GM19099 (cell line): ENCODE data around the gene CANT1.

ENCODE experiments used
- POLR2A ChIP-seq: IDR thresholded peaks from 3 replicates; pipeline ENCODE4 v1.6.1; 2011; ENCODE audit warnings: low read depth; ENCODE audit not compliant: insufficient read length; ENCODE audit errors: extremely low read depth

Gene CANT1

DNA sequence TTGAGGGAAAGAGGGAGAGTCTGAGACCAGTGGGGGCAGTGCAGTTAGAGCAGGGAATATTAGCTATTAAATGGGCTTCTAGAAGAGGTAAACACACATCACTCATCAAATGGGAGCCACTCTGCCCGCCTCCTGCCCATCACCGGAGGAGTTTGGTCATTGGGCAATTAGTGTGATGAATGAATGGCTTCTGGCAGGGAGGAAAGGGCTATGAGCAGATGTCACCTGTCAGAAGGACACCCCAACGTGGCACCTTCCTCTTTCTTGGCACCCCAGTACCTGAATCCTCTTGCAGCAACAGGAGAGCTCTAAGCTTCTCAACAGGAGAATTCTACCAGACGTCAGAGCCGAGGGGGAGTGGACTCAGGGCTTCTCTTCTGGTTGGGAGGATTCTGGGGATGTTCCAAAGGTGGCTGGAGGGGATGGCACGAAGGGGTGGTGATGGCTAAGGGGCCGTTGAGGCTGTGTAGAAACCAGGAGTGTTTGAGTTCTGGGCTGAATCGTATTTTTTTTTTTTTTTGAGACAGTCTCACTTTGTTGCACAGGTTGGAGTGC is 25.4 kb upstream of the CANT1 start:
- no peak for TF ChIP-seq POLR2A

DNA sequence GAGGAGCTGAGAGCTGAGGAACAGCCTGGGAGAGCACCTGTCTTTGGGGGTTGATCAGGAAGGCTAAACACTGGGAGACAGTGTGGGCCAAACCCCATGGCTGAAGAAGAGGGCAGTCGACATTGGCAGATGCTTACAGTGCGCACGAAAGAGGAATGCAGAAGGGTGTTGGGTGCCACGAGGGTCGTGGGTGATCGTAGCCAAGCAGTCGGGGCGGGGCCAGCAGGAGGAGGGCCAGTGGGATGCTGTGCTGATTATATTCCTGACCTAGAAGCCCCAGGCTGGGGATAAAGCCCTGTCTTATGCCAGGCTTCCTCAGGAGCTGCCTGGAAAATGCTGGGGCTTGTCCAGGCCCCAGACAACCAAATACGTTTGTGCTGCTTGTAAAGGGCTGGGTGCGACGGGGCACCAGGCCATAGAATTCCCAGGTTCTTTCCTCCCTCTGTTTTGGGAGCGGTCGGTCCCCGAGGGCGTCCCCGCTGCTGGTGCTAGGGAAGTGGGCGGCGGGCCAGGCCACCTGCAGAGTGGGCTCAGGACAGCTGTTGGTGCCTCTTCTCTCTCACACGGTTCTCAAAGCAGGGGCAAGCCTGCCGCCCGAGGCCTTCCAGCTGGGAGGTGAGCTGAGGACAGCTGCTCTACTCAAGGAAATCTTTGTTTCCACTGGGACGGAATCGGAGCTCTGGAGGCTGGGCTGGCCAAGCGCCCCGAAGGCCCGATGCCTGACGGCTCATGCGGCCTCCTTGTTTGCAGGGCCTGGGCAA is 24.4 kb upstream of the CANT1 start:
- no peak for TF ChIP-seq POLR2A

DNA sequence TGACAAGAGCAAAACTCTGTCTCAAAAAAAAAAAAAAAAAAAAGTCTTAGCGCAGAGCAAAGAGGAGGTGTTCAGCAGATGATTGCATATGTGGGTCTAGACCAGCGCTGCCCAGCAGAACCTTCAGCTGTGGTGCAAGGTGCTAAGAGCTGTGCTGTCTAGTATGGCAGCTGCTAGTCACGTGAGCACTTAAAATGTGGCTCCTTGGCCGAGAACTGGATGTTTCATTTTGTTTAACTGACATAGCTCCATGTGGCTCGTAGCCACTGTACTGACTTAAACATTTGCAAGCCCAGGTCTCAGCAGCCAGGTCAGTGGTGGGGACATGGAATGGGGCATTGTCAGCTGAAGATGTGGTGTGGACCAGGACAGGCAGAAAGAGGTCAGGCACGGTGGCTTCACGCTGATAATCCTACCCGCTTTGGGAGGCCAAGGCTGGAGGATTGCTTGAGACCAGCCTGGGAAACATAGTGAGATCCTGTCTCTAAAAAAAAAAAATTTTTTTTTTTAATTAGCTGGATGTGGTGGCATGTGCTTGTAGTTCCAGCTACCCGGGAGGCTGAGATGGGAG is 23.6 kb upstream of the CANT1 start:
- TF ChIP-seq POLR2A, result no peak

DNA sequence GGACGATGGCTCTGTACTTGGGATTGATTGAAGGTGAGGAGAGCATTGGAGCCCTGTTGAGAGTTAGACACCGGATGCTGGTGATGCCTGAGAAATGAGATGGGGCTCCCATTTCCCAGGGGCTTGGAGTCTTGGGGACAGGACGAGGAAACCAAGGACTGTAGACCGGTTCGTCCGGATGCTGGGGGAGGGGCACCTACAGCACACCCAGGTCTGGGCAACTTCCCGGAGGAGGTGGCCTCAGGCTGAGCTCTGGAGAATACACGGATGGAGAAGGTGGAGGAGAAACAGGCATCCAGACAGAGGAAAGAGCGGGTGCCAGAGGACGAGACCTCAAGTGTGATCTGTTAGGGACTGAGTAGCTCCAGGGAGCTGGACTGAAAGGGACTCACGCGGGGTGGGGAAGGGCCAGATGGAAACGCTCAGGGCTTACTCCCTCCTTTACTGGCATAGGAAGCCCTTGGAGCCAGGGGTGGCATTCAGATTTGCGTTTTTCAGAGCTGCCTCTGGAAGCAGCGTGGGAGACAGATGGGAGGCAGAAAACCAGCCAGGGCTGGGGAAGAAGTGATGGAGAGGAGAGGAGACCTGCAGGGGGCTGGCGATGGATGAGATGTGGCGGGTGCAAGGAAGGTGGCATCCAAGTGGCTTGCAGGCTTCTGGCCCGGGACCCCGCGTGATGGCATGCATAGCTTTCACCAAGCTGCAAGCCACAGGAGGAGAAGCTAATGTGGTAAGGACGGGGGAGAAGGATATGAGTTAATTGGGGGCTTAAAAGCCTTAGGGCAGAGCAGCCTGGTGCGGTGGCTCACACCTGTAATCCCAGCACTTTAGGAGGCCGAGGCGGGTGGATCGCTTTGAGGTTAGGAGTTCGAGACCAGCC is 22.7 kb upstream of the CANT1 start:
- TF ChIP-seq POLR2A, result no peak

DNA sequence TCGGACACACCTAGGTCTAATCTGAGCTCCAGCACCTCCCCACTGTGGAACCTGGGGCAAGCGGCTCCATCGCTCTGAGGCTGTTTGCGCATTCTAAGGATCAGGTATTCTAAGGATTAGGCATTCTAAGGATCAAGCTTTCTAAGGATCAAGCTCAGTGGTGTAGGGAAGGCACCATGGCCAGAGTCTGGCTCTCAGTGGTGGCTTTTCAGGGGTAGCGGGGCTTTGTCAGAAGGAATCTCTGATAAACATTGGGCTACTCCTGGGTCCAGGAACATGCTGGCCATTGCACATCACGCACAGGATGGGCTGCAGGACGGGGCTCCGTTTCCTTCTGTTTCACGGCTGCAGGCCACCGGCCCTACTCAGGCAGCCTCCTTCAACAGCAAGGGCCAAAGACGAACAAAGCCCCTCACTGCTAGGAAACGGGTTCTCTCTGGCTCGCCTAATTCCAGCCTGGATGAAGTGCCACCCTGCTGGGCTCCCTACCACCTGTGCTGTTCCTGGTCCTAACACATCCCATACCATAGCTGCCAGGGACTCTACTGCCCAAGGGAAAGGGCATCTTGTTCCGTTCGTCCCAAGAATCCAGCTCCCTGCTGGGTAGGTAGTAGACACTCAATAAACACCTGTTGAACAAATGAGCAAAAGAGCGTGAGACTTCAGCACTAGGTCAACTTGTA is 19.9 kb upstream of the CANT1 start:
- TF ChIP-seq POLR2A, result no peak

DNA sequence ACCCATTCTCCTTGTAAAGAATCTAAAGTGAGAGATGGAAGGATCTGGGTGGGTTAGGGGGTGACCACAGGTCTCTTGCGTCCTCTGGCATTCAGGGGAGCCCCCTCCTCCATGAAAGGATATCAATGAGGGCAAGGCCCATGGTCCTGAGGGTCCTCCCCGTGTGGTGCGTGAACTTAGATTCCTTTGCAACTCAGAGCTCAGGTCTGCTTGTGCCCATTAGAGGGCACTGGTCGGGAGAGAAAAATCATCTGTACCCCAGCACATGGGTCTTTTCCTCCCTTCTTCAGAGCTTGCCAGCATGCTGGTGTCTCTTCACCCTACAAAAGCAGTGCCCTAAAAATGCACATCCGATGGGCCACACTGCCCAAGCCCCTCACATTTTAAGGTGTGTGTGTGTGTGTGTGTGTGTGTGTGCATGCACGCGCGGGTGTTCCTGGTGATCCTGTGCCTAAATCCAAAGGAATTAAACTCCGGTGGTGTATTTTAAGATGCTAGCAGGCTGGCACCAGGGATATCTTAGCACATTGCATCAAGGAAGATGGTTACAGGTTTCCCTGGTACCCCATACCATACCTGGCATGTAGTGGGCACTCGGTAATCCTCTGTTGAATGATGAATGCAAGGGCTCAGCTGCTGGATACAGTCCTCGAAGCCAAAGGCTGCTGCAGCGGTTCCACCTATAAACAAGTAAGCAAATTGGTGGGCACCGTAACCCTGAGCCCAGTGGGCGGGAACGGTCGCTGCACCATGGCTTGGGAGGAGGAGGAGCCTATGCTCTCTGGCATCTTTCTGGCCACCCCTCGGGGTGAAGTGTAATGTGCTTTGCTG is 19.1 kb upstream of the CANT1 start:
- TF ChIP-seq POLR2A, result no peak

DNA sequence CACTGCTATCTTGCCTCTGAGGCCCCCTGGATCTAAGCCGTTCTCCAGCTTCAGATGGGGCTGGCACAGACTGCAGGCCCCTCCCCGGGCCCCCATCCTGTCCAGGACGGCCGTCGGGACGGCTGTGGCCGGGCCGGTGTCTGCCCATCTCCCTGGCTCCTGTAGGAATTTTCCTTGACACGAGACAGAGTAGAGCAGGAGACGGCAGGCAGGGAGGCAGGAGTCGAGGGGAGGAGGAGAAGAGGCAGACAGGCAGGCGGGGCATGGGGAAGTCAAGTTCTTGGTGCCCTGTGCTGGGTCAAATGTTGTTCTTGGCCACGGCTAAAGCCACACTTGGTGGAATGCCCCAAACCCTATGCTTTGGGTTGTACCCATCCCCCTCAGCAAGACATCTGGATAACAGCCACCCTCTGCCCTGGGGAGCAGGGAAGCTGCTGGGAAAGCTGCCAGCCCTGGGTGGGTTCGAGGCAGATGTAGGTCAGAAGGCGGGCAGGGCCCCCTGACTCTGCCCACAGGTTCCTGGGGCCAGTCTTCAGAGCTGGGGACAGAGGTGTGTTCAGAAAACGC is 18.4 kb upstream of the CANT1 start:
- no peak for TF ChIP-seq POLR2A

DNA sequence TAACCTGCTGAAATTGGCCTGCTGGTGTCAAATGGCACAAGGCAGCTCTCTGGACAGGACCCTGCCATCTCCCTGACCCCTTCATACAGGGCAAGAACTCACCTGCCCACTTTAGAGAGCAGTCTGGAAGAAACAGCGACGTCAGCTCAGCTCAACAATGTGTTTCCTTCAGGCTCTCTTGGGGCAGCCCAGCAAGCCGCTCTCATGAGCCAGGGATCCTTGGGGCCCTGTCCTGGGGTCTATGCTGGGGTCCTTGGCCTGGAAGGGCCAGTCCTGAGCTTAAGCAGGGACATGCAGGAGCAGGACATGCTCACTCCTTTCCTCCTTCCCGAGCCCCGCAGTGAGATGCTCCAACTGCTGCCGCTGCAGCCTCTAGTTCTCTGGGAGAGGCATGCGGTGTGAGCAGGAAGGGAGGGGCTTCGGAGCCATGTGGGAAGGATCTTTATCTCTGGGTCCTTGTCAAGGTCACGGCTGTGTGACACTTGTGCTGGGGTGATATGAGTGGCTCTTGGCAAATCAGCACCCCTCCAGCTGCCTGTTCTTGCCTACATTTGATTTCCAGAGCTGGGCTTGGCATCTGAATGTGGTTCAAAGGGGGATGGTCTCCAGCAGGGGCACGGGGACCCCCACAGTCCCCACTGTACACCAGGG is 17.8 kb upstream of the CANT1 start:
- TF ChIP-seq POLR2A, result no peak

DNA sequence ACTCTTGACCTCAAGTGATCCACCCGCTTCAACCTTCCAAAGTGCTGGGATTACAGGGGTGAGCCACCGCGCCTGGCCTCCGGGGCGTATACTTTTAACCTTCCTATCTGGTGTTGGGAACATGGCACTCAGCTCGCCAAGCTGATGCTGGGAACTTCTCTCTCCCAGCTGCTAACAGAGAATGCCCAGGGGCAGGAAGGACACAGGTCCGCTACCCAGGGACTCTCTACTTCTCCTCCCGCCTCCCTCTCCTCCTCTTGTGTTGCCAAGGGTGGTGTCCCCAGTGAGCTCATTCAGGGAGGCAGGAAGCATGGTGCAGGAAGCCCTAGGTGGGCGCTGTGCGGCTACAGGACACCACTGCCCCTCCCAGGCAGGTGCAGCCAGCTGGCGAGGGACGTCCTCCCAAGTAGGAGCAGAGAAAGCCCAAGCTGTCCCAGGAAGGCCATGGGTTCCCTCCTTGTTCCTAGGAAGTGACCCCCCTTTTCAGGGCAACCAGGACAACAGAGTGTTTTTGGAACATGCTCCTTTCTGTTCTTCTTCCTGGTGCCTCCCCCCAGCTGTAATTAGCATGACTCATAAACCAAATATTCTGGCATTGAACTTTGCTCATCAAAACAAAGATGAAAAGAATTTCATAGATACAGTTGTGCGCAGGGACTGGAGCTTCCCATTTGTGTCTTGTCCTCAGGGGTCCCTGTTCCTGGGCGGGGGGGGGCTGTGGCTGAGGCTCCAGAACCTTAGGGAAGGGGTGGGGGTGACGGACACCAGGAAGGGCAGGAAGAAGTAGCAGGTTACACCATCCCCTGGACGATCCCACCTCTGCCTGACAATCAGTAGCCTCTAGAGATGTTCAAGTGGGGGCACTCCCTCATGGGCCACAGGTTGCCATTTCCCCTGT is 17.1 kb upstream of the CANT1 start:
- TF ChIP-seq POLR2A, result no peak

DNA sequence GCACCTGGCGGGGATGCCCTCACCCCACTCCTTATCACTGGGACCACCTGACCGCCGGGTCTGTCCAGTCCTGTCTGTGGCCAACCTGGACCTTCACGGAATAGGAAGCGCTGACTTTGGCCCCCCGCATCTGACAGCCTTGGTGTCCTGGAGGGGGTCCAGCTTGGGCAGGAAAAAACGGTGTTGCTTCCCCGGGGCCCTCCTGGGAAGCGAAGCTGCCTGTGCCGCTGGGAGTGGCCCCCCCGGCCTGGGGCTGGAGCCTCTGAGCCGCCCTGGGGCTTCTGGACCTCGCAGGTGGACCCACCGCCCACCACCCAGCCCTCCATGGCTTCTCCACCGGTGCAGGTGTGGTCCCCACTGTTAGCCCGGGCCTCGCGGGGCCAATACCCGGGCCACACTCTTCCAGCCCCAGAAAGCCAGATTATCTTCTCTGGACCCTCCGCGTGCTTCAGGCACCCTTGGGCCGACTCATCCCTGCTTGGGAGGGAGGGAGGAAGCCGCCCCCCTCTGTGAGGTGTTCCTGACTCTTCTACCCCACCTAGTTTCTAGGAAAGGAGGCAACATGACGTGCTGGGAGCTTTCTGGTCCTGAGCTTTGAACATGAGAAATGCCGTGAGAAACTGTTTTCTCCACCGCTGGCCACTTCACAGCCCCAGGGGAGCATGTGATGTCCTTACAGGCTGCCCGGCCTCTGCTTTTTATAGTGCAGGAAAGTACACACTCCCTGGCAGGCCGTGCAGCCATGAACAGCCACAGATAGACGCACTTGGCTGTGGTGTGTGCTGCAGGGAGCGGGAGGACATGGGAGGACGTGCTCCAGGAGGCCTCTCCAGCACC is 15.6 kb upstream of the CANT1 start:
- no peak for TF ChIP-seq POLR2A

DNA sequence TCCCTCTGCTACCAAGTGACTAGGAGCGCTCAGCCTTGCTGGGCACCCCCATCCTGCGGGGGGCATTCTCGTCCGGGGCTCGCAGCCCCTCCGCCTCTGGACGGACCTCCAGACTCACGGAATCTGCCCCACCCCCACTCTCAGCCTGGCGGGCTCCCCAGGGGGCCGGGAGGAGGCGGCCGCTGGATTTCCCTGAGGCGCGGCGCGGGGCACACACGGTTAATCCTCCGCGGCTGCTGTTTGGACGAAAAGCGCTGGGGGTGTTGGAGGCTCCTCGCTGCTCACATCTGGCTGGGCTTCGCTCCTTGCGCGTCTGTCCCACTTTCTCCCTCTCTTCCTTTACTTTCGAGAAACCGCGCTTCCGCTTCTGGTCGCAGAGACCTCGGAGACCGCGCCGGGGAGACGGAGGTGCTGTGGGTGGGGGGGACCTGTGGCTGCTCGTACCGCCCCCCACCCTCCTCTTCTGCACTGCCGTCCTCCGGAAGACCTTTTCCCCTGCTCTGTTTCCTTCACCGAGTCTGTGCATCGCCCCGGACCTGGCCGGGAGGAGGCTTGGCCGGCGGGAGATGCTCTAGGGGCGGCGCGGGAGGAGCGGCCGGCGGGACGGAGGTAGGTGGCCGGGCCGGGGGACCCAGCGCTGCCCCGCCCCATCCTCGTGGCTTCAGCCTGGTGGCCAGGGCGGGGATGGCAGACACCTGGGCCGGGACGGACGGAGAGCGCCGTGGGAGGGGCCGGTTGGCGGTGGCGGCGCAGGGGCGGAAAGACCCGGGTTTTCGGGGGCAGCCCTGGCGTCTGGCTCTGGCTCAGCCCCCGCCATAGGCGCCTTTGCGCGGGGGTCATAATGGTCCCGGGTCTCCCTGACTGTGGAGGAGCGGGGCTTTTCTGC is 14.6 kb upstream of the CANT1 start, which contains the start of gene C1QTNF1:
Gene C1QTNF1 (plus strand): TSS at position 284 of the 886 bp plus-strand sequence. CDS start 19,800 bp downstream, outside the sequence.
- TF ChIP-seq POLR2A, result no peak
